Body of pancreas (tissue), 4 donors: ENCODE data around the gene UGT2B17.

ENCODE experiments used
- CTCF ChIP-seq, 7 experiments: fragments of 450-650 bp in 4 of 7; fragments of 200-600 bp in 3 of 7; sonication (generic) in 3 of 7; IDR thresholded peaks; one replicate each; pipeline ENCODE4 v1.5.1; 2016 to 2019; ENCODE audit warnings: antibody characterized with exemption in 7 of 7
- POLR2A ChIP-seq, 3 donors: fragments of 450-650 bp; IDR thresholded peaks; one replicate each; pipeline ENCODE4 v1.6.1; 2016; ENCODE audit warnings: antibody characterized with exemption in 3 of 3, mild to moderate bottlenecking in 2 of 3

- TF ChIP-seq CTCF (IDR thresholded peaks at IDR 0.05) (no peak), POLR2A (IDR thresholded peaks at IDR 0.05) (no peak)
Measured at GRCh38 chr4:68617003-68617698, 41.0 kb upstream of the UGT2B17 start.
